NCI-H510A treated with DMSO at 0.1 percent for 48 hours (cell line): ENCODE results near the gene INTS14.
"Not testable (repeated sequence)": the region's sequence is repeated elsewhere in the genome, so short reads cannot be mapped to it uniquely, and the experiment has no call there.

Source experiments
- DNase-seq: peaks from one replicate; lab custom pipeline; 2025; lab: John Stamatoyannopoulos, UW

Gene INTS14

GRCh38 chr15:65578904-65579728, 31.8 kb downstream of the INTS14 start:
- DNase-seq: no peak

DNA sequence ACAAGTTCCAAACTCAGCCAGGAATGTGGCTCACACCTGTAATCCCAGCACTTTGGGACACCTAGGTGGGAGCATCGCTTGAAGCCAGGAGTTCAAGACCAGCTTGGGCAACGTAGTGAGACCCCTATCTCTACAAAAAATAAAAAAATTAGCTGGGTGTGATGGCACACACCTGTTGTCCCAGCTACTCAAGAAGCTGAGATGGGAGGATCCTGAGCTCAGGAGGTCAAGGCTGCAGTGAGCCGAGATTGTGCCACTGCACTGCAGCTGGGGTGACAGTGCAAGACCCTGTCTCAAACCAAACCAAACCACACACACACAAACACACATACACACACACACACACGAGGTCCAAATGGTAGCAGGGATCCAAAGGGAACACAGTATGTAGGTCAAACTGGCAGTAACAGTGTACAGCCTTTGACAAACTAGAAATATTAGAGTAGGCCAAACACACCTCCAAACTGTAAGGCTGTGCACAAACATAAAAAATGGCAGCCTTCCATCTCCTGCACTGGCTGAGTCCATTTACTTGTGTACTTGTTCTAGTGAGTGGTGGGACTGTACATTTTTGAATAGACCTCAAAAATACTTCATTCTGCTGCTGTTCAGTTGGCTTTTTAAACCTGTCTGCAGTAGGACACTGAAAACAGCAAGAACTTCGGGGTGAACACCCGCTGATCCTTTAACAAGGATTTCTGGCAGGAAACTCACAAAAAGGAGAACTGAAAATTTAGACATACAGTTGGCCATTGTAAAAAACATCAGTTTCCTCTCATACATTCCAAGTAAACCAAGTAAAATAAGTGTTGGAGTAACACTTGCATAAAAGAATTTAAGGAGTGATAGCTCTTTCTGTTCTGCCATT, 33.6 kb downstream of the INTS14 start:
- no peak for DNase-seq

GRCh38 chr15:65576664-65577063, 34.3 kb downstream of the INTS14 start:
- DNase-seq: no peak

DNA sequence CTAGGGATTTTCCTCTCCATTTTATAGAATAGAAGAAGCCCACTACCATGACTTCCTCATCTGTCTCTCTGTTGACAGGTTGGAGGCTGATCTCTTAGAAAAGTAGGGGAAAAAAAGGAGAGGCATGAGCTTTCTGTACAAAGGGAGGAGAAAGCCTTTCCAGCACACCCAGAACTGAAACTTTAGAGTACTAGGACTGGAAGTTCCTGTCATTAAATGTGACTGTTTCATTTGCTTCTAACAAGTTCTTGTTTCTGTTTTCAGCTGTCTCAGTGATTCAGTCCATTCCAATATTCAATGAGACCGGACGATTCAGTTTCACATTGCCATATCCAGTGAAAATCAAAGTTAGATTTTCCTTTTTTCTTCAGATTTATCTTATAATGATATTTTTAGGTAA, 39.0 kb downstream of the INTS14 start:
- no peak for DNase-seq

- DNase-seq: no peak
Measured at GRCh38 chr15:65569728-65570127, 41.2 kb downstream of the INTS14 start.

- no peak for DNase-seq
Measured at GRCh38 chr15:65561934-65562333, 49.0 kb downstream of the INTS14 start.

DNA sequence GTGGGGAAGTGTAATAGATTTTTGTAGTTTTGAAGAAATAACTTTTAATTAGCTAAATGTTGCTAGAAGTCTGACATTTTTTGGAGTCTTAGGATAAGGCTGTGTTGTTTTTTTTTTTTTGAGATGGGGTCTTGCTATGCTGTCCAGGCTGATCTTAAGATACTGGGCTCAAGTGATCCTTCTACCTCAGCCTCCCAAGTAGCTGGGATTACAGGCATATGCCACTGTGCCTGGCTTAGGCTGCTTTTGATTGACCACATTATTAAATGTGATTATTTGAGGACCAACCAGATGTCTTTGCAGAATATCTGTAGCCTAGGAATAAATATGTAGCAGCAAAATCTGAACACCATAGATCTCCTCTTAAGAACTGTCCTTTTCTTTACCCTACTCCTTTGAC, 51.0 kb downstream of the INTS14 start:
- no peak for DNase-seq

DNA sequence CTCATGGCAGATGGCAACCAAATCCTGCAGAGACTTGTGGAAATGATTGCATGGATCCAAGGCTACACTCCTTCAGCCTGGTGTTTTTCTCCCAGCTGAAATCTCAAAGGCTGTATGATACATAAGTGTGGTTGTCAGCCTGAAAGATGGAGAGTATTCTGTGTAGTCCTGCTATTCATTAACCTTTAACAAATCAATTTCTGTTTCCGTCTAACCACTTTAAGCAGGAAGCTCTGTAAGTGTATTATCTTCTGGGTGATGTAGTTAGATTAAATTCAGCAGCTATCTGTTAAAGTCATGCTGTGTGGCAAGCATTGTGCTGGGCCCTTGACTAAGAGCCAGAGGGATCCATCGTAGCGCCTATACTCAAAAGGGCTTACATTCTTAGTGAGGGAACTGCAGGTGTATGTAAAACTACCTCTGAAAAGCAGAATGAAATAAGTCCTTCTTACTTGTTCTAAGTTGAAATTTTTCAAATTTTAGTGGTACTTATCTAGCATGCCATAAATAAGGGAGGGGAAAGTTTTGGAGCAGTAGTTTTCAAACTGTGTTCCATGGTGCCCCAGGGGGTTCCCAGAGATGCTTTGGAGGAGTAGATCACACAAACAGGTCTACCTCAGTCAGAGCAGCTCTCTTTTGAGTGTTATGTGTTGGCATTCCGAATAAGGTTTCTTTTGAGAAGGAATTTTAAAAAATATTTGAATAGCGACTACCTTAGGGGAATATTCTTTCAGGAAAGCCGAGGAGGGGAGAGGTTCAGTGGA, 51.8 kb downstream of the INTS14 start:
- no peak for DNase-seq

- DNase-seq: no peak
Measured at GRCh38 chr15:65558336-65558735, 52.6 kb downstream of the INTS14 start.

DNA sequence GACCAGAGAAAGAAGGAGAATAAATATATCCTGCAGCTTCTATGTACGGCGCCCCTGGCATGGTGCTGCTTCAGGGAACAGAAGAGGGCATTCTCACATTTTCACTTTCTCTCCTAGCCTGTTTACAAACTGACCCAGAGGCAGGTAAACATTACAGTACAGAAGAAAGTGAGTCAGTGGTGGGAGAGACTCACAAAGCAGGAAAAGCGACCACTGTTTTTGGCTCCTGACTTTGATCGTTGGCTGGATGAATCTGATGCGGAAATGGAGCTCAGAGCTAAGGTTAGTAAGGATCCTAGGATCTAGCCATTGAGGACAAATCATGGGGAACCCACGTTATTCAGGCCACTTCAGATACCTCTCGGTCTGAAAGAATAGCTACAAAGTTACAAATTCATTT, 54.3 kb downstream of the INTS14 start:
- no peak for DNase-seq

DNA sequence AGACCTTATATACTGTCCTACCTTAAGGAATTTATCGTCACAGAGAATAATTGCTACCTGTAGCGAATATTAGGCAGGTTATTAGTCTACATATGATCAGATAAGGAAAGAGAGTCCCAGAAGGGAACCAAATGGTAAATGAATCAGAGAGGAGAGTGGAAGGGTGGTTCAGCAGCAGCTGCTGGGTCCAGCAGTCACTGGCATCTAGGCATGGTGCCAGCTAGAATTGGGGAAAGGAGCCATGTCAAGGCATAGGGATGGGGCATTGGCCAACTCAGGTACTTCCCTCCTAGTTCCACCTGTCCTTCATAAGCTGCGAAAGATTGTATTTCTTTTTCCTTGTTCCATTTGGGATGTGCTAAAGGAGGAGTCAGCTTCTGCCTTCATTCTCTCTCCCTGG, 57.2 kb downstream of the INTS14 start:
- DNase-seq: no peak

DNA sequence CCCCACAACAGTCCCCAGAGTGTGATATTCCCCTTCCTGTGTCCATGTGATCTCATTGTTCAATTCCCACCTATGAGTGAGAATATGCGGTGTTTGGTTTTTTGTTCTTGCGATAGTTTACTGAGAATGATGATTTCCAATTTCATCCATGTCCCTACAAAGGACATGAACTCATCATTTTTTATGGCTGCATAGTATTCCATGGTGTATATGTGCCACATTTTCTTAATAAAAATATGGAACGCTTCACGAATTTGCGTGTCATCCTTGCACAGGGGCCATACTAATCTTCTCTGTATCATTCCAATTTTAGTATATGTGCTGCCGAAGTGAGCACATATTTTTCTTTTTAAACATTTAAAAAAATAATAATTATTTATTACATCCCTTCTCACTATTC, 58.1 kb downstream of the INTS14 start:
- DNase-seq: not testable (repeated sequence)

GRCh38 chr15:65551183-65551582, 59.7 kb downstream of the INTS14 start:
- DNase-seq: no peak

DNA sequence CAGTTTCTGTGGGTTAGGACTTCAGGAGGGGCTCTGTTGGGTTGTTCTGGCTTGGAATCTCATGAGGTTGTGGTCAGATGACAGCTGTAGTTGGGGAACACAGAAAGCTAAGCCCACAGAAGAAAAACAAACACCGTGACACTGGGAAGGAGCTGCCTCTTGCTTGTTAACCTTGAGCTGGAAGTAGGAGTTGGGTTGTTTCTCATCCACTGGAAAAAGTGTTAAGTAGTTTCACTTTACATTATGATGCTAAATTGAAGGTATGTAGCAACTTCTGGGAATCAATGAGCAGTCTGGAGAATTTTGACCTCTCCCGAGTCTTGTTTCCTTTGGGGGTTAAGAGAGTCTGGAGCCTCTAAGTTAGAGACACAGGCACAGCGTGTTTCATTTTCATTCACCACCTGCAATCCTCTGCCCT, 60.2 kb downstream of the INTS14 start:
- DNase-seq: no peak

DNA sequence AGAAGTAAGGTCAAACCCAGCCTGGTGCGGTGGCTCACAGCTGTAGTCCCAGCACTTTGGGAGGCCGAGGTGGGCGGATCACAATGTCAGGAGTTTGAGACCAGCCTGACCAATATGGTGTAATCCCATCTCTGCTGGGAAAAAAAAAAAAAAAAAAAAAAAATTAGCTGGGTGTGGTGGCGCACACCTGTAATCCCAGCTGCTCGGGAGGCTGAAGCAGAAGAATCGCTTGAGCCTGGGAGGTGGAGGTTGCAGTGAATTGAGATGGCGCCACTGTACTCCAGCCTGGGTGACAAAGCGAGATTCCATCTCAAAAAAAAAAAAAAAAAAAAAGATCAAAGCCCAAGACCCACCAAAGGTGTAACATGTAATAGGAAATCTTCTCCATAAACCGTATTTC, 61.6 kb downstream of the INTS14 start:
- not testable (repeated sequence) for DNase-seq

DNA sequence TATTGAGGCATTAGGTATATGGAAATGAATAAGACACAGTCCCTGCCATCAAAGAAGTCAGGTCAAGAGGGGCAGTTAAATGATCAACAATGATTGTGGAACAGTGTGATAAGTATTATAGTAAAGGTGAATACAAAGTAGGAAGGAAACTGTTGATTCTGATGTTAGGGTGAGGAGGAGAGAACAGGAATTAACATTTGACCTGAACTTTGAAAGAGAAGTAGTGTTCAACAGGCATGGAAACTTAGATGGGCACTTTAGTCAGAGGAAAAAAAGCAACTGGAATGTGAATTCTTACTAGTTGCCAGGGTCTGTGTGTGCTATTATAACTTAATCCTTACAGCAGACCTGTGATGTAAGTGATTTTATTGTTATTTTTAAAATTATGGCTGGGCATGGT, 63.1 kb downstream of the INTS14 start:
- DNase-seq: no peak

GRCh38 chr15:65541231-65541820, 69.6 kb downstream of the INTS14 start:
- no peak for DNase-seq

GRCh38 chr15:65540314-65540713, 70.6 kb downstream of the INTS14 start:
- DNase-seq: no peak

DNA sequence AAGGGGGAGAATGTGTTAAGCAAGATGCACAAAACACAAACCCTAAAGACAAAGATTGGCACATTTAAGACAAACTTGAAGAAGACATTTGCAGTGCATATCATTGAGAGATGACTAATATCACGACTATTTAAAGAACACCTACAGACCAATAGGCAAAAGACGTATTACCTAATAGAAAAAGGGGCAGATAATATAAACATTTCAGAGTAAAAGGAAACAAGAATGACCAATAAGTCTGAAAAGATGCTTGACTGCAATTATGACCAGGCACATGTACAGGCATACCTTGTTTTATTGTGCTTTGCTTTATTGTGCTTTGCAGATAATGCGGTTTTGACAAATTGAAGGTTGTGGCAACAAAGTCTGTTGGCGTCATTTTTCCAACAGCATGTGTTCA, 75.7 kb downstream of the INTS14 start:
- no peak for DNase-seq

DNA sequence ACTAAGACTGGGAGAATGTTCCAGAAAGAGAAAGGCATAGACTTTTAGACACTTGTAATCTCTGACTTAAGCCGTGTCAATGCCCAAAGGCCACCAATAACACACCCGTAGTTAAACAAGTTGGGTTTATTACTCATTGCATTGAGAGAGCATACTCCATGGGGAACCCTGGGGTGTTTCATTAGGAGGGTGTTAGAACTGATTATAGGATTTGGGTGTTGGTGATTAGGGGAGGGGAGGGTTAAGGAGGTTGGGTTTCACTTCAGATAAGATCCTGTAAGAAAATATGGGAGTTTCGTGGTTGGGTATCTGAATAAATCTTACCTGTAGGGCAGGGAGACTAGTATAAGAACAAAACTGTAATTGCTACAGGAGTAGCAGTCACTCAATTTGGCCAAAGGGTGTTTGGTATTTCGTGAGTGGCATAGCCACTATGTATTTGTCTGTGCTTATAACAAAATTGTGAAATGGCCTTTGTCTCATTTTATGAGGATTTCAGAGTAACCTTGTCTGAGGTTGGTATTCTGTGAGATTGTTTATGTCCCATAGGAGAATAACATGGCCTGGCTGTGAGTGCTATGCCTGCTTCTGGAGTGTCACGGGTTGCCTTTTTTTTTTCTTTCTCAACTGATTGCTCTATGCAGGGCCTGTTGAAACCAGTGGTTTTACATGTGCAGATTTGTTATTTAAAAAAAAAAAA, 77.7 kb downstream of the INTS14 start:
- peak; percentile 6 for DNase-seq

- no peak for DNase-seq
Measured at GRCh38 chr15:65532738-65533051, 78.2 kb downstream of the INTS14 start.
